Ureter (tissue), 1 donor: ENCODE measurements around the gene STYXL1. TPM values are rescaled to one million over a fixed set of nuclear protein-coding genes. Genes with fewer than 3 reads are reported as not detected.
"Not testable (repeated sequence)": the region's sequence is repeated elsewhere in the genome, so short reads cannot be mapped to it uniquely, and the experiment has no call there.

Experiments
- DNase-seq: peaks from one replicate; pipeline ENCODE4 v3.0.0-alpha.2; 2020; ENCODE audit warnings: low spot score
- total RNA-seq: library from RNA; stranded (reverse); gene quantifications from one replicate; pipeline ENCODE4 v1.2.4, GENCODE V29; 2023
- donor health status: DM: yes; HTN: yes; CAD: no.

Gene STYXL1
- total RNA-seq, 1 donor from 2014 or later: 45.4 TPM

- not testable (repeated sequence) for DNase-seq
These were observed 18.1 kb downstream of the STYXL1 start for GRCh38 chr7:76029682-76030081.

DNA sequence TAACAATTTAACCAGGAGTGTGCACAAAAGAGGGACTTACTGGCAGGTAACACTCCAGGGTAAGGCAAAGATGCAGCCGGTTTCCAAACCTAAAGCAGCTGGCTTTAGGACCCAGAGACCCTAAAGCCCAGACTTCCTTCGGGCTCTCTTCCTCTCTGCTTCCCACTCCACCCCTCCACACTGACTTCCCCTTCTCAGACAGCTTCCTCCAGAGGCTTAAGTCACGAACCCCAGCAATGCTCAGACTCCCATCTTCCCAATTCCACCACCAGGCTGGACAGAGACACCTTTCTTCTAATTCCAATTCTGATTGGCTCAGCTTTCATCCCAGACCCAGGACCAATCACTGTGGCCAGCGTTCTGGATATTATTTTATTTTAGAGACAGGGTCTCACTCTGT is 24.8 kb downstream of the STYXL1 start:
- DNase-seq: no peak

GRCh38 chr7:76022026-76022780 is 25.6 kb downstream of the STYXL1 start:
- DNase-seq: no peak

DNA sequence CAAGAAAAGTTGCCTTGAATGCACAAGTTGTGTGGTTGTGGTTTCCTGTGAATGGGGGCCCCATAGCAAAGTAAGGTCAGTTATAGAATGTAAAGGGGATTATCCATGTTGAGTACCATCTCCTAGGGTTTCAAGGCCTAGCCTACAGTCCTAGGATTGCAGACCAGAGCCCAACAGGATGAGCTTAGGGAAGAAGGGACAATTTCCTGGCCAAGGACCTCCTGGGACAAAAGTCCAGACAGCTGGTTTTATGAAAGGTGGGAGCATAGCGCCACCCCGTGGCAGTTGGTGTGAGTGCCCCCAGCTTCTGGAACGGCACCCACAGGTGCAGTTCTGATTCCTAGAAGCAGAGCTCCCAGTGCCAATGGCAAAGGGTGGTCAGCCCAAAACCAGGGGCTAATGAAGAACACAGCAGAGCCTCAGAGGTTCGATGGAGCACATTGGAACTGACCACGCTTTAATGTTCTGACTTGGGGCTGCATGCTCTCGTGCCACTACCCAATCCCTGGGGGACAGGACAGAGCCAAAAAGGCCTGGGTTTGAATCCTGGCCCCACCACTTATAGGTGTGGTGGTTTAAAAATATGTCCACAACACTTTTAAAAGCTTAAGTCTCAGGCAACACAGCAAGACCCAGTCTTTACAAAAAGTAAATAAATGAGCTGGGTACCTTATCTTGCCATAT is 27.6 kb downstream of the STYXL1 start:
- DNase-seq: peak; percentile 68

DNA sequence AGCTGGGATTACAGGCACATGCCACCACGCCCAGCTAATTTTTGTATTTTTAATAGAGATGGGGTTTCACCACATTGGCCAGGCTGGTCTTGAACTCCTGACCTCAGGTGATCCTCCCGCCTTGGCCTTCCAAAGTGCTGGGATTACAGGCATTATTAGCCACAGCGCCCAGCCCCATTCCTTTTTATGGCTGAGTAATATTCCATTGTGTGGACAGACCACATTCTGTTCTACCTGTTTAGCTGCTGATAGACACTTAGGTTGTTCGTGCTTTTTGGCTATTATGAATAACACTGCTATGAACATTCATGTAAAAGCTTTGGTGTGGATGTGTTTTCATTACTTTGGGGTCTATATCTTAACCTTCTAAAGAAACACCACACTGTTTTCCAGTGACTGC is 29.3 kb downstream of the STYXL1 start:
- not testable (repeated sequence) for DNase-seq

DNA sequence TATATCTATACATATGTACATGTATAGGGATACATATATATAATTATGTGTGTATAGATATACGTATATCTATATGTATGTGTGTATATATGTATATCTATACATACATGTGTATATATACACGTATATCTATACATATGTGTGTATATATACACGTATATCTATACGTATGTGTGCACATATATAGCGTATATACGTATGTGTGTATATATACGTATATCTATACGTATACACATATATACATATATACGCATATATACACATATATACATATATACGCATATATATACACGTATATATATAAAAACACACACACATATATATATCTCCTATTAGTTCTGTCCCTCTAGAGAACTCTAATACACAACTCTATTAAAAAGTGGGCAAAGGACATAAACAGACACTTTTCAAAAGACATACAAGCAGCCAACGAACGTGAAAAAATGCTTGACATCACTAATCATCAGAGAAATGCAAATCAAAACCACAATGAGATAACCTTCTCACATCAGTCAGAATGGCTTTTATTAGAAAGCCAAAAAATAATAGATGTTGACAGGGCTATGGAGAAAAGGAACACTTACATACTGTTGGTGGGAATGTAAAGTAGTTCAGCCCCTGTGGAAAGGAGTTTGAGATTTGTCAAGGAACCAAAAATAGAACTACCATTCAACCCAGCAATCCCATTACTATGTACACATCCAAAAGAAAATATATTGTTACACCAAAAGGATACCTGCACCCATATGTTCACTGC is 31.4 kb downstream of the STYXL1 start:
- DNase-seq: no peak

GRCh38 chr7:76011442-76011861 is 36.3 kb downstream of the STYXL1 start:
- DNase-seq: no peak

- DNase-seq: no peak
These were observed 37.9 kb downstream of the STYXL1 start for GRCh38 chr7:76009672-76010600.

DNA sequence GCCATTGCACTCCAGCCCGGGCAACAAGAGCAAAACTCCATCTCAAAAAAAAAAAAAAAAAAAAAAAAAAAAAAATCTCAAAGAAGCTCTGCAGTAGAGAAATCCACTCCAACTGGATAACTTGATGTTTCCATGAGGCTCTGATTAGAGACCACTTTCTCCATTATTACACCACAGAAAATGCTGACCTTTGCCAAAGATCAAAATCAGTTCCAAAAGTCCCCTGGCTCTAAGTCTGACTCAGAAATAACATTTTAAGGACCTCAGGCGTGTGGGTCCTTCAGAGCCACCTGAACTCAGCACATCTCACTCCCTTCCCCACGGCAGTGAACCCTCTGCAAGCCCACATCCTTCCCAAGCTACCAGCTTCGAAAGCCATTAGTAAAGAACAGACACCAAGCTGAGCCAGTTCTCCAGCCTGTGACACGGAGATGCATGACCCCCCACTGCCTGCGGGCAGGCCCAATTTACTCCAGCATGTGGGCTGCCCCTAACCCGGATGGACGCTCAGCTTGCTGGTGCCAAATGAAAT is 39.6 kb downstream of the STYXL1 start:
- no peak for DNase-seq

DNA sequence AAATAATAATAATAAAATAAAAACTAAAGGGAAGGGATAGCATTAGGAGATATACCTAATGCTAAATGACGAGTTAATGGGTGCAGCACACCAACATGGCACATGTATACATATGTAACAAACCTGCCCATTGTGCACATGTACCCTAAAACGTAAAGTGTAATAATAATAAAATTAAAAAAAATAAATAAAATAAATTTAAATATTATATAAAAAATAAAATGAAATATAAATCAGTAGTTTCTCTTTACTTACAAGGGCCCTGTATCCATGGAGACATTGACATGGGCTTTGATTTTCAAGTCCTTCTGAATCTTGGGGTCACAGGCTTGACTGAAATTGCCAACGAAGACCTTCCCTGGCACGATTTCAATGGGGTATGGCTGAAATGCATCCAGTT is 42.8 kb downstream of the STYXL1 start:
- DNase-seq: not testable (repeated sequence)

GRCh38 chr7:76003351-76003750 is 44.4 kb downstream of the STYXL1 start:
- DNase-seq: no peak

DNA sequence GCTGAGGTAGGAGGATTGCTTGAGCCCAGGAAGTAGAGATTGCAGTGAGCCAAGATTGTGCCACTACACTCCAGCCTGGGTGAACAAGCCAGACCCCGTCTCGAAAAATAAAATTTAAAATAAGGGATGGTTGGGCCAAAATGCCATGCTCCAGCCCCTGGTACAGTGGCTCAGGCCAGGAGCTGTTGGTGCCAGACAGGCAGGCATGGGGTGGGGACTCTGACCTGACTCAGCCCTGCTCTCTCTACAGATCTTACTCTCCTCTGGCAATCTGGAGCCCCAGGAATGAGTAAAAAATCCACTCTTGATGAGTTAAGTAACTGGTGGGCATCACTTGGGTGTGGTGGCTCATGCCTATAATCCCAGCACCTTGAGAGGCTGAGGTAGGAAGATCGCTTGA is 45.0 kb downstream of the STYXL1 start:
- DNase-seq: no peak

- DNase-seq: no peak
These were observed 45.7 kb downstream of the STYXL1 start for GRCh38 chr7:76002139-76002538.

DNA sequence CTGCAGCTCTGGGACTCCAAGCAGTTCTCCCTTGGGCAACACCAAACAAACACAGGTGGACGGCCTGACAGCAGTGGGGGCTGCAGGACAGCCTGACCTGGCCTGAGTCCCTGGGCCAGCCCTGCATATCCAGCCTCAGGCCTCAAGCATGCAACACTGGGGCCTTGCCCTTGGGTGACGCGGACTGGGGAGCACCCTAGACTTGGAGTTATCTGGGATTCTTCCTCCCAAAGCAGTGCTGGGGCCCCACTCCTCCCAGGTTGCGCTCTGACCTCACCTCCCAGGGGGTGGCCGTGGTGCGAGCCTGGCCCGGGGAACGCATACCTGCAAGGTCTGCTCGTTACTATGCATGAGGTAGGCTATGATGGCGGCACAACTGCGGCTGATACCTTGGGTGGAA is 47.2 kb downstream of the STYXL1 start:
- DNase-seq: no peak

GRCh38 chr7:75998038-75998437 is 49.8 kb downstream of the STYXL1 start:
- DNase-seq: no peak

- no peak for DNase-seq
These were observed 51.3 kb downstream of the STYXL1 start for GRCh38 chr7:75996476-75996875.

DNA sequence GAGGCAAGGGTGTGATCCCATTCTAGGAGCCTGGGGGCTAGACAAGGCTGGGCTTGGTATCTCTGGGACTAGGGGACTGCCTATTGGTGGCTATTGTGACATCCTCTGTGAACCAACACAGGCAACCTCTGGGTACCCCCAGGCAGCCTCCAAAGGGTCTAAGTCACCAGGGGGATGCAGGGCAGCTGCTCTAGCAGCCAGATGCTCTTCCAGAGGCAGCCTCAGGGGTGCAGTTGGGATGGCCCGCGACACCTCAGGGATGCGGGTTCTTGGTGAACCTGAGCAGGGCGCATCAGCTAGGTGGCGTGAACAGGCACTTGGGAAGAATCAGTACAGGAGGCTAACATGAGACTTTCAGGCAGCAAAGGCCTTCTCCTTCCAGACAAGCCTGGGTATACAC is 51.8 kb downstream of the STYXL1 start:
- no peak for DNase-seq

- DNase-seq: no peak
These were observed 52.7 kb downstream of the STYXL1 start for GRCh38 chr7:75995052-75995471.

DNA sequence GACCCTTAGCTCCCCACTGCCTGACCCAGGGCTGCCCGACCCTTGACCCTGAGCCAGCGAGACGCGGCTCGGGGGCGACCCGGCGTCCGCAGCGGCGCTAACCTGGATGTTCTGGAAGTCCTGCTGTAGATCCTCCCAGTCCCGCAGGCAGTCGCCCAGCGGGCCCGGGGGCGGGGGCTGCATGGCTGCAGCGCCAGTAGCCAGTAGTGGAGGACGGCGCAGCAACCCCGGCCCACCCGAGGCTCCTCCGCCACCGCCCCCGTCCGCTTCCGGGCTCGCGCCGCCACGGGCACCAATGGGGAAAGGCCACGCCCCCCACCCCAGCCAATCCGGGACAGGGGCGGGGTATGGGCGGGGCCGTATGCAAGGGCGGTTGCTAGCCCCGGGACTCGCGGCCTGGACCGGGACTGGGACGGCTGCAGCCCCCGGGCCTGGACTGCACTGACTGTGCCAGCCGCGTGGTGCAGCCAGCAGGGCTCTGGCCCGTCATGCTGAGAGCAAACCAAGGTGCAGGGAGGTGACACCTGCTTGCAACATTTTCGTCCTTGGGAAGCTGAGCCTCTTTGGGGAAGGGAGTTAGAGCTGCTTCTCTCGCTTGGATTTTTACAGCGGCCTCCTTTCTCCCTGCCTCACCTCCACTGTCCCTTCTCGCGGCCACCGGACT is 53.3 kb downstream of the STYXL1 start, which contains the start of gene TMEM120A:
Gene TMEM120A (minus strand): TSS at position 208 of the 664 bp plus-strand sequence. CDS start 25 bp downstream, at position 183.
- DNase-seq: peak; percentile 97

- no peak for DNase-seq
These were observed 54.0 kb downstream of the STYXL1 start for GRCh38 chr7:75993689-75994387.
